ENCODE data around the gene TUBA1C. TPM values are rescaled to one million over a fixed set of nuclear protein-coding genes. Genes with fewer than 3 reads are reported as not detected.
"Not testable (repeated sequence)": the region's sequence is repeated elsewhere in the genome, so short reads cannot be mapped to it uniquely, and the experiment has no call there.

TUBA1C gene
- total and polyA plus RNA-seq, 2 donors (not counting 1 experiment from before 2014, with no cell fraction given) = 164 to 1,111 TPM

- no peaks in the 10 kb centered on the region for H3K36me3 ChIP-seq (ENCODE audit: control insufficient read depth, insufficient read depth, low read length)
- H3K9me3 ChIP-seq (ENCODE audit: control insufficient read depth, insufficient read depth, low read depth, low read length) = no peaks in the 10 kb centered on the region
- H3K9ac ChIP-seq (ENCODE audit: insufficient read depth, low read length) = no peak overlapping the region
- H3K79me2 ChIP-seq (ENCODE audit: control insufficient read depth, insufficient read depth, low read length) = peaks cover 4% of the 10 kb centered on the region
- no peak overlapping the region for H2AFZ ChIP-seq (ENCODE audit: low read length)
- H3K4me2 ChIP-seq (ENCODE audit: extremely low read depth, insufficient read depth, low read length) = no peak overlapping the region
- TF ChIP-seq EZH2 (IDR thresholded peaks at IDR 0.05; ENCODE audit: low read length, missing control alignments) (no peak), CTCF (conservative IDR thresholded peaks at IDR 0.05 in 1 of 2, IDR thresholded peaks at IDR 0.05 in 1 of 2; ENCODE audit: low read depth in 1 of 2, low read length in 2 of 2) (no peak)
- H3K4me1 ChIP-seq (ENCODE audit: control insufficient read depth, extremely low read depth, insufficient read depth, low read length) = peaks cover 5% of the 10 kb centered on the region
- no peak overlapping the region for H3K4me3 ChIP-seq (replicated peaks in 1 of 4; ENCODE audit: control extremely low read depth in 1 of 4, insufficient read depth in 1 of 4, low read depth in 3 of 4, low read length in 4 of 4)
- H4K20me1 ChIP-seq (ENCODE audit: control insufficient read depth, extremely low read depth, insufficient read depth, low read length) = no peaks in the 10 kb centered on the region
- no peak overlapping the region for H3K27ac ChIP-seq (ENCODE audit: insufficient read depth, low read length)
- no peaks in the 10 kb centered on the region for H3K27me3 ChIP-seq (ENCODE audit: control insufficient read depth, insufficient read depth, low read length)
- no peak for DNase-seq (ENCODE audit: low read depth in 2 of 2)
These were observed 8.8 kb upstream of the TUBA1C start for GRCh38 chr12:49255857-49256637.

GRCh38 chr12:49257508-49258184 is 7.2 kb upstream of the TUBA1C start:
- DNase-seq (ENCODE audit: low read depth in 2 of 2) = not testable (repeated sequence)

GRCh38 chr12:49259452-49259851 is 5.4 kb upstream of the TUBA1C start:
- Histone ChIP-seq H3K9ac (ENCODE audit: insufficient read depth, low read length) (no peak overlapping the region), H3K27me3 (ENCODE audit: control insufficient read depth, insufficient read depth, low read length) (no peaks in the 10 kb centered on the region), H3K9me3 (ENCODE audit: control insufficient read depth, insufficient read depth, low read depth, low read length) (no peaks in the 10 kb centered on the region), H3K4me2 (ENCODE audit: extremely low read depth, insufficient read depth, low read length) (peak overlapping the region; percentile 35), H4K20me1 (ENCODE audit: control insufficient read depth, extremely low read depth, insufficient read depth, low read length) (no peaks in the 10 kb centered on the region), H3K4me1 (ENCODE audit: control insufficient read depth, extremely low read depth, insufficient read depth, low read length) (peaks cover 12% of the 10 kb centered on the region), H3K79me2 (ENCODE audit: control insufficient read depth, insufficient read depth, low read length) (peaks cover 11% of the 10 kb centered on the region), H3K36me3 (ENCODE audit: control insufficient read depth, insufficient read depth, low read length) (no peaks in the 10 kb centered on the region), H3K27ac (ENCODE audit: insufficient read depth, low read length) (peak overlapping the region; percentile 50), H3K4me3 (replicated peaks in 1 of 4; ENCODE audit: control extremely low read depth in 1 of 4, insufficient read depth in 1 of 4, low read depth in 3 of 4, low read length in 4 of 4) (no peak overlapping the region), H2AFZ (ENCODE audit: low read length) (no peak overlapping the region)
- DNase-seq (ENCODE audit: low read depth in 2 of 2) = no peak
- no peak for TF ChIP-seq CTCF (conservative IDR thresholded peaks at IDR 0.05 in 1 of 2, IDR thresholded peaks at IDR 0.05 in 1 of 2; ENCODE audit: low read depth in 1 of 2, low read length in 2 of 2)

More at GRCh38 chr12:49257508-49258184, 7.2 kb upstream of the TUBA1C start:
- H3K4me3 ChIP-seq (replicated peaks in 1 of 4; ENCODE audit: control extremely low read depth in 1 of 4, insufficient read depth in 1 of 4, low read depth in 3 of 4, low read length in 4 of 4); H2AFZ ChIP-seq (ENCODE audit: low read length); H4K20me1 ChIP-seq (ENCODE audit: control insufficient read depth, extremely low read depth, insufficient read depth, low read length); H3K36me3 ChIP-seq (ENCODE audit: control insufficient read depth, insufficient read depth, low read length); H3K79me2 ChIP-seq (ENCODE audit: control insufficient read depth, insufficient read depth, low read length); H3K4me1 ChIP-seq (ENCODE audit: control insufficient read depth, extremely low read depth, insufficient read depth, low read length); H3K9ac ChIP-seq (ENCODE audit: insufficient read depth, low read length); H3K9me3 ChIP-seq (ENCODE audit: control insufficient read depth, insufficient read depth, low read depth, low read length); H3K4me2 ChIP-seq (ENCODE audit: extremely low read depth, insufficient read depth, low read length); H3K27ac ChIP-seq (ENCODE audit: insufficient read depth, low read length); H3K27me3 ChIP-seq (ENCODE audit: control insufficient read depth, insufficient read depth, low read length): not testable (repeated sequence)

Data from fibroblast of lung (primary cell).